CD4-positive, alpha-beta T cell (primary cell): ENCODE results near the gene NUDT3. TPM values are rescaled to one million over a fixed set of nuclear protein-coding genes. Genes with fewer than 3 reads are reported as not detected.
"Not testable (repeated sequence)": the region's sequence is repeated elsewhere in the genome, so short reads cannot be mapped to it uniquely, and the experiment has no call there.

Source experiments
- ATAC-seq: fragments of 200-7000 bp; cut with Tn5 transposase; one replicate; pipeline ENCODE4 v1.10.0; 2022; ENCODE audit warnings: mild to moderate bottlenecking; ENCODE audit not compliant: poor library complexity
- CTCF ChIA-PET: fragments of 350-600 bp; sonication (Branson Sonifier 250); formaldehyde crosslinking; loops from one replicate; lab custom pipeline; 2021; ENCODE audit warnings: antibody characterized with exemption, inconsistent platforms; lab: Charles Lee
- POLR2A ChIA-PET: fragments of 350-600 bp; sonication (Branson Sonifier 250); formaldehyde crosslinking; loops from one replicate; lab custom pipeline; 2021; ENCODE audit warnings: antibody characterized with exemption, inconsistent platforms; lab: Charles Lee
- DNase-seq, 14 experiments: peaks; one replicate each; pipeline ENCODE4 v3.0.0-alpha.2; 2013 to 2020; ENCODE audit warnings: mixed read lengths in 2 of 14
- H3K27ac ChIP-seq, 2 donors: one replicate each; pipeline versions ENCODE4 v1.5.1 to v1.7.0; 2013; ENCODE audit warnings: low read length in 2 of 2, low read depth in 1 of 2, mild to moderate bottlenecking in 1 of 2
- H3K27me3 ChIP-seq, 2 experiments: 1 replicate in 1 of 2; 2 replicates in 1 of 2; pipeline versions ENCODE4 v1.6.1 to v1.7.0; 2013; ENCODE audit warnings: low read length in 2 of 2, control low read depth in 1 of 2, mild to moderate bottlenecking in 1 of 2, moderate library complexity in 1 of 2; ENCODE audit not compliant: insufficient read depth in 2 of 2, control insufficient read depth in 1 of 2
- H3K36me3 ChIP-seq: one replicate; pipeline ENCODE4 v1.6.1; 2013; ENCODE audit warnings: low read length, control low read depth; ENCODE audit not compliant: insufficient read depth
- H3K4me1 ChIP-seq: one replicate; pipeline ENCODE4 v1.6.1; 2013; ENCODE audit warnings: low read length, control low read depth; ENCODE audit not compliant: insufficient read depth
- H3K4me3 ChIP-seq: one replicate; pipeline ENCODE4 v1.5.1; 2013; ENCODE audit warnings: mild to moderate bottlenecking, low read length, moderate library complexity
- H3K9me3 ChIP-seq, 2 experiments: 1 replicate in 1 of 2; 2 replicates in 1 of 2; pipeline versions ENCODE4 v1.6.1 to v1.7.0; 2013; ENCODE audit warnings: low read length in 2 of 2, mild to moderate bottlenecking in 2 of 2, control low read depth in 1 of 2, moderate library complexity in 1 of 2; ENCODE audit not compliant: control insufficient read depth in 1 of 2, insufficient read depth in 1 of 2
- H3K27ac Mint-ChIP-seq: one replicate; pipeline ENCODE4 v1.8.0; 2020; ENCODE audit warnings: mixed read lengths
- H3K27me3 Mint-ChIP-seq: one replicate; pipeline ENCODE4 v1.8.0; 2021; ENCODE audit warnings: mixed read lengths
- H3K36me3 Mint-ChIP-seq: one replicate; pipeline ENCODE4 v1.8.0; 2021; ENCODE audit warnings: low read depth, mixed read lengths
- H3K4me1 Mint-ChIP-seq: one replicate; pipeline ENCODE4 v1.8.0; 2021; ENCODE audit warnings: low read depth, mixed read lengths
- H3K4me3 Mint-ChIP-seq: one replicate; pipeline ENCODE4 v1.8.0; 2020; ENCODE audit warnings: mild to moderate bottlenecking, mixed read lengths
- H3K9me3 Mint-ChIP-seq: one replicate; pipeline ENCODE4 v1.8.0; 2020; ENCODE audit warnings: mixed read lengths
- CTCF ChIP-seq: fragments of 200-600 bp; IDR thresholded peaks from one replicate; pipeline ENCODE4 v1.8.0; 2022; ENCODE audit warnings: antibody characterized with exemption, mild to moderate bottlenecking
- intact Hi-C, 2 experiments: fragments of 100-400 bp; cut with DNase I in 1 of 2; cut with micrococcal nuclease in 1 of 2; formaldehyde crosslinking; loops; one replicate each; pipeline versions ENCODE4 v1.15.1 to v1.9.0; 2023 to 2025; cut with DNase I, micrococcal nuclease
- total RNA-seq, 174 experiments: library from RNA in 2 of 174; stranded (reverse) in 2 of 174; gene quantifications; one replicate each; pipeline ENCODE4 v1.2.3 and lab custom pipeline; 2021 to 2026

NUDT3 gene
- total RNA-seq, 2 experiments from 2014 or later, result 14.8 to 15.0 TPM

GRCh38 chr6:34328969-34329368 lies 63.5 kb downstream of the NUDT3 start:
- Mint-ChIP-seq H3K36me3 (peaks cover 43% of the 10 kb centered on the region), H3K4me3 (no peak overlapping the region), H3K9me3 (no peaks in the 10 kb centered on the region), H3K27ac (no peak overlapping the region), H3K27me3 (no peaks in the 10 kb centered on the region), H3K4me1 (peaks cover 23% of the 10 kb centered on the region)
- Histone ChIP-seq H3K4me3 (no peak overlapping the region), H3K4me1 (no peaks in the 10 kb centered on the region), H3K36me3 (peaks cover 14% of the 10 kb centered on the region), H3K27ac (no peak overlapping the region), H3K9me3 (no peaks in the 10 kb centered on the region), H3K27me3 (no peaks in the 10 kb centered on the region)
- CTCF ChIA-PET, result no interaction called here
- TF ChIP-seq CTCF, result no peak
- POLR2A ChIA-PET, result no interaction called here
- intact Hi-C loops, result no loop called here
- DNase-seq, result no peak
- no peak for ATAC-seq

- H3K36me3 Mint-ChIP-seq, result peaks cover 35% of the 10 kb centered on the region
- H3K27me3 ChIP-seq, H3K27me3 Mint-ChIP-seq, H3K9me3 ChIP-seq, POLR2A ChIA-PET, H3K9me3 Mint-ChIP-seq, DNase-seq, H3K4me1 ChIP-seq, H3K36me3 ChIP-seq, H3K4me3 Mint-ChIP-seq, ATAC-seq, H3K27ac ChIP-seq, H3K4me3 ChIP-seq, intact Hi-C loops: not testable (repeated sequence)
- H3K27ac Mint-ChIP-seq, result peak overlapping the region; percentile 39
- CTCF ChIA-PET, result interaction anchor here (0.5 kb wide), 1 partner anchor 107 kb away, joined by 3 read pairs; no protein-coding TSS in a partner anchor
- peaks cover 20% of the 10 kb centered on the region for H3K4me1 Mint-ChIP-seq
Measured at GRCh38 chr6:34327313-34328205, 64.9 kb downstream of the NUDT3 start.

GRCh38 chr6:34325633-34326032 lies 66.8 kb downstream of the NUDT3 start:
- H3K27me3 ChIP-seq, result no peaks in the 10 kb centered on the region
- no peak overlapping the region for H3K27ac ChIP-seq
- no peaks in the 10 kb centered on the region for H3K4me1 ChIP-seq
- DNase-seq (no peak), ATAC-seq (no peak)
- Mint-ChIP-seq H3K27me3 (no peaks in the 10 kb centered on the region), H3K27ac (no peak overlapping the region), H3K36me3 (peaks cover 24% of the 10 kb centered on the region), H3K4me1 (peaks cover 16% of the 10 kb centered on the region), H3K4me3 (no peak overlapping the region), H3K9me3 (no peaks in the 10 kb centered on the region)
- TF ChIP-seq CTCF, result no peak
- intact Hi-C loops, result no loop called here
- ChIA-PET CTCF (no interaction called here), POLR2A (no interaction called here)
- no peak overlapping the region for H3K4me3 ChIP-seq
- H3K36me3 ChIP-seq, result peaks cover 7% of the 10 kb centered on the region
- H3K9me3 ChIP-seq, result no peaks in the 10 kb centered on the region
